RPMI7951 (cell line): Measurements from ENCODE around the gene MDH1B. TPM values are rescaled to one million over a fixed set of nuclear protein-coding genes. Genes with fewer than 3 reads are reported as not detected.

ENCODE experiments used
- DNase-seq: peaks from one replicate; pipeline ENCODE4 v3.0.0-alpha.2; 2012; ENCODE audit warnings: low read depth
- total RNA-seq: library from RNA; depleted of rRNA; stranded (reverse); fragments of >200 nt; shearing (Covaris generic); gene quantifications from 2 replicates; pipeline ENCODE4 v1.2.3, GENCODE V29; 2014; rRNA removed

Gene MDH1B
- total RNA-seq, 1 experiment from 2014 or later, result 1.2 TPM

GRCh38 chr2:206693399-206694137, 71.6 kb downstream of the MDH1B start:
- DNase-seq, result peak; percentile 59

- DNase-seq, result no peak
Measured at GRCh38 chr2:206692971-206693370, 72.2 kb downstream of the MDH1B start.

GRCh38 chr2:206688990-206689389, 76.1 kb downstream of the MDH1B start:
- no peak for DNase-seq

- no peak for DNase-seq
Measured at GRCh38 chr2:206688453-206688852, 76.7 kb downstream of the MDH1B start.

Other genes starting within 250 kb of the MDH1B start
- not detected in 2 replicates for gene FAM237A, start 122.8 kb downstream of the MDH1B start, total RNA-seq
- not detected in 2 replicates for gene DYTN, start 46.9 kb downstream of the MDH1B start, total RNA-seq
- 48.5 and 58.5 TPM in 2 replicates for gene FASTKD2, start 278 bp upstream of the MDH1B start, total RNA-seq
- gene CPO, start 174.2 kb upstream of the MDH1B start, total RNA-seq, result not detected in 2 replicates